CD8-positive, alpha-beta memory T cell (primary cell): ENCODE measurements around the gene WHRN. TPM values are rescaled to one million over a fixed set of nuclear protein-coding genes. Genes with fewer than 3 reads are reported as not detected.

Experiments used
- CTCF ChIA-PET: fragments of 350-600 bp; sonication (Branson Sonifier 250); formaldehyde crosslinking; loops from one replicate; lab custom pipeline; 2021; ENCODE audit warnings: antibody characterized with exemption; lab: Charles Lee
- POLR2A ChIA-PET: fragments of 350-600 bp; sonication (Branson Sonifier 250); formaldehyde crosslinking; loops from one replicate; lab custom pipeline; 2021; ENCODE audit warnings: antibody characterized with exemption; lab: Charles Lee
- DNase-seq, 5 donors: peaks; one replicate each; pipeline versions ENCODE4 v3.0.0 to v3.0.0-alpha.2; 2020 to 2022; ENCODE audit warnings: mixed read lengths in 1 of 5
- H3K27ac ChIP-seq: one replicate; pipeline ENCODE4 v1.7.0; 2013; ENCODE audit warnings: low read depth, mild to moderate bottlenecking, low read length, moderate library complexity
- H3K27me3 ChIP-seq: 2 replicates; pipeline ENCODE4 v1.7.0; 2013; ENCODE audit warnings: low read length, mild to moderate bottlenecking; ENCODE audit not compliant: insufficient read depth, poor library complexity, severe bottlenecking
- H3K36me3 ChIP-seq: 2 replicates; pipeline ENCODE4 v1.7.0; 2013; ENCODE audit warnings: mild to moderate bottlenecking, low read length, moderate library complexity; ENCODE audit not compliant: insufficient read depth
- H3K4me1 ChIP-seq: 2 replicates; pipeline ENCODE4 v1.7.0; 2013; ENCODE audit warnings: mild to moderate bottlenecking, low read length, moderate library complexity; ENCODE audit not compliant: insufficient read depth
- H3K4me3 ChIP-seq: 2 replicates; pipeline ENCODE4 v1.7.0; 2013; ENCODE audit warnings: mild to moderate bottlenecking, low read length
- H3K9me3 ChIP-seq: 2 replicates; pipeline ENCODE4 v1.7.0; 2013; ENCODE audit warnings: mild to moderate bottlenecking, low read length
- H3K27ac Mint-ChIP-seq, 8 donors: one replicate each; pipeline ENCODE4 v1.8.0; 2020 to 2021; ENCODE audit warnings: mixed read lengths in 8 of 8, mild to moderate bottlenecking in 6 of 8, inconsistent platforms in 3 of 8, moderate library complexity in 3 of 8
- H3K27me3 Mint-ChIP-seq, 2 donors: one replicate each; pipeline ENCODE4 v1.8.0; 2020 to 2021; ENCODE audit warnings: mixed read lengths in 2 of 2, mild to moderate bottlenecking in 1 of 2, moderate library complexity in 1 of 2
- H3K36me3 Mint-ChIP-seq, 3 donors: one replicate each; pipeline ENCODE4 v1.8.0; 2020 to 2021; ENCODE audit warnings: mixed read lengths in 3 of 3, inconsistent platforms in 1 of 3, mild to moderate bottlenecking in 1 of 3
- H3K4me1 Mint-ChIP-seq, 3 donors: one replicate each; pipeline ENCODE4 v1.8.0; 2020 to 2021; ENCODE audit warnings: mixed read lengths in 3 of 3, inconsistent platforms in 1 of 3, mild to moderate bottlenecking in 1 of 3
- H3K4me3 Mint-ChIP-seq, 7 donors: one replicate each; pipeline ENCODE4 v1.8.0; 2020 to 2021; ENCODE audit warnings: mixed read lengths in 7 of 7, mild to moderate bottlenecking in 6 of 7, moderate library complexity in 4 of 7, inconsistent platforms in 2 of 7
- H3K9me3 Mint-ChIP-seq, 5 donors: one replicate each; pipeline ENCODE4 v1.8.0; 2020 to 2022; ENCODE audit warnings: mixed read lengths in 5 of 5, mild to moderate bottlenecking in 3 of 5, moderate library complexity in 2 of 5, inconsistent platforms in 1 of 5
- polyA plus RNA-seq: library from polyadenylated mRNA; unstranded; fragments of 300-500 nt; fragmentation: Illumina TruSeq; gene quantifications from one replicate; pipeline ENCODE4 v1.2.3, GENCODE V29; 2021
- total RNA-seq, 2 experiments: library from RNA; stranded (reverse); gene quantifications; one replicate each; pipeline ENCODE4 v1.2.3, GENCODE V29; 2021

The WHRN gene
- total and polyA plus RNA-seq, 3 experiments from 2014 or later, result 5.5 to 9.0 (median 8.6) TPM

DNA sequence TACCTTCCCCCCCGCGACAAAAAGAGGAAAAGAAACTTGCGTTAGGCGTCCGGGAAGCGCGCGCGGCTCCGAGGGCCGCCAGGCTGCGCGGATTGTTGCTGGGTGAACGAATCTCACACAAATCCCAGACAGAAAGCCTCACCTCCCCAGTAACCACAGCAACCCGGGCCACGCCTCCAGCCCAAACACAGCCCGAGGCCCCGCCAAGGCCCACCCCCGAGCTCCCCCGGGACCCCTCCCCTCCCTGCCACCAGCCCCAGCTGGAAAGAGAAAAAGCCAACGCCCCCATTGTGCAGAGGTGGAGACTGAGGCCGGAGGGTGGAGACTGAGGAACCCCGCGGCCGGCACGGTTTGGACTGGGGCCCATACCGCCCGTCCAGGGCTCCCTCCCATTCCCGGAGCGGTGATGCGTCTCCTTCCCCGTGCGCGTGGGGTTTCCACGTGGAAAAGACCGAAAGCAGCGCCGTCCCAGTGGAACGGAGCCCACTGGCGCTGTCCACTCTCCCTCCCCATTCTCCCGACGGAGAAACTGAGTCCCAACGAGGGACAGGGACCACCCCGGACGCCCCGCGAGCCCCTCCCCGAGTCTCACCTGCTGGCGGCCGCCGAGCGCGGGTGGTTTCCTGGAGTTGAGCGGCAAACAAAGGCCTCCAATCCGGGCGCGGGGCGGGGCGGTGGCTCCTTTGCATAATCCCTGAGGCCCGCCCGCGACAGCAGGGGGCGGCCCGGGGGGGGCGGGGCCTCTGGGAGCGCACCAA, 107.2 kb downstream of the WHRN start:
- peaks cover 45% of the 10 kb centered on the region for H3K4me1 ChIP-seq
- Mint-ChIP-seq H3K27me3 (peaks cover 0 to 2% of the 10 kb centered on the region in 2 donors), H3K4me3 (peak overlapping the region; percentile 90 to 99 (median 99))

DNA sequence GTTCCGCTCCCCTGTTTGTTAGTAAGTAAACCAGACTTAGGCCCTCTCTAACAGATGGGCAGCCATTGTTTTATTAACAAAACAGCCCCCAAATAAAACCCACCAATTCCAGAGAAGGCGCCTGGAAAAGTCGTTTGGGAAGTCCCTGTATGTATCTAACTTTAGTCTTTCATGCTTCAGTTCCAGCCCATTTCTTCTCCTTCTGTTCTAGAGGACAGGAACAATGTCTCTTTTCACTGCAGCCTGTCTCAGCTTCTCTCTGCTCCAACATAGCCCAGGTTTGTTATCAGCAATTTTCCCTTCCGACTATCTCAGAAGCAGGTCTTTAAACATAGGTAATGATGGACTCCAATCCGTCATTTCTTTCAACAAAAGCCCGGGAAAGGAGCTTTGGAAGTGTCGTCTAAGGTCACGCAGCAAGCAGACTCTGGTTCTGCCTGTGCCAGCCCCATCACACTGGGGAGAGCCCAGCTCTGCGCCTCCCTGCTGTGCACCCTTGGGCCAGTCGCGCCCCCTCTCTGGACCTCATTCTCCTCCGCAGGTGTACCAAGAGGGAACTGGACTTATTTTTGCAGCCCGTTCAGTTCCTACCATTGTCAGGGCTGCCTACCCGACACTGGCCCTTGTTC, 107.9 kb downstream of the WHRN start:
- Histone ChIP-seq H3K27me3 (no peaks in the 10 kb centered on the region), H3K36me3 (no peaks in the 10 kb centered on the region), H3K4me1 (peaks cover 52% of the 10 kb centered on the region), H3K4me3 (peak overlapping the region; percentile 89), H3K9me3 (no peaks in the 10 kb centered on the region), H3K27ac (peak overlapping the region; percentile 94)
- Mint-ChIP-seq H3K4me3 (peak overlapping the region; percentile 90 to 99 (median 99)), H3K9me3 (no peaks in the 10 kb centered on the region), H3K36me3 (peaks cover 0 to 34% (median 5%) of the 10 kb centered on the region in 3 donors), H3K4me1 (peaks cover 43 to 55% (median 50%) of the 10 kb centered on the region in 3 donors), H3K27ac (peak overlapping the region; percentile 95 to 100 (median 97)), H3K27me3 (peaks cover 0 to 2% of the 10 kb centered on the region in 2 donors)
- no peak for DNase-seq
- ChIA-PET CTCF (interaction anchor here (0.9 to 4.9 kb wide), 6 partner anchors 9 to 256 kb away, joined by 3 to 50 read pairs (median 5); partner anchors contain the start of gene AKNA), POLR2A (interaction anchor here (0.9 to 2.0 kb wide), 5 partner anchors 9 to 58 kb away, joined by 3 to 14 read pairs (median 3); partner anchors contain the start of gene AKNA)

More for the DNA sequence above, 107.2 kb downstream of the WHRN start:
- ChIA-PET POLR2A (interaction anchor here (0.9 to 2.0 kb wide), 5 partner anchors 10 to 59 kb away, joined by 3 to 14 read pairs (median 3); partner anchors contain the start of gene AKNA), CTCF (interaction anchor here (0.9 to 4.9 kb wide), 7 partner anchors 9 to 256 kb away, joined by 3 to 50 read pairs (median 5); partner anchors contain the start of gene AKNA)
- Mint-ChIP-seq H3K27ac (peak overlapping the region; percentile 95 to 100 (median 97)), H3K4me1 (peaks cover 36 to 48% (median 43%) of the 10 kb centered on the region in 3 donors), H3K9me3 (no peaks in the 10 kb centered on the region), H3K36me3 (peaks cover 0 to 33% (median 5%) of the 10 kb centered on the region in 3 donors)
- Histone ChIP-seq H3K36me3 (no peaks in the 10 kb centered on the region), H3K27ac (peak overlapping the region; percentile 94), H3K9me3 (no peaks in the 10 kb centered on the region), H3K27me3 (no peaks in the 10 kb centered on the region), H3K4me3 (peak overlapping the region; percentile 89)
- peak; percentile 92 to 96 (median 95) for DNase-seq

DNA sequence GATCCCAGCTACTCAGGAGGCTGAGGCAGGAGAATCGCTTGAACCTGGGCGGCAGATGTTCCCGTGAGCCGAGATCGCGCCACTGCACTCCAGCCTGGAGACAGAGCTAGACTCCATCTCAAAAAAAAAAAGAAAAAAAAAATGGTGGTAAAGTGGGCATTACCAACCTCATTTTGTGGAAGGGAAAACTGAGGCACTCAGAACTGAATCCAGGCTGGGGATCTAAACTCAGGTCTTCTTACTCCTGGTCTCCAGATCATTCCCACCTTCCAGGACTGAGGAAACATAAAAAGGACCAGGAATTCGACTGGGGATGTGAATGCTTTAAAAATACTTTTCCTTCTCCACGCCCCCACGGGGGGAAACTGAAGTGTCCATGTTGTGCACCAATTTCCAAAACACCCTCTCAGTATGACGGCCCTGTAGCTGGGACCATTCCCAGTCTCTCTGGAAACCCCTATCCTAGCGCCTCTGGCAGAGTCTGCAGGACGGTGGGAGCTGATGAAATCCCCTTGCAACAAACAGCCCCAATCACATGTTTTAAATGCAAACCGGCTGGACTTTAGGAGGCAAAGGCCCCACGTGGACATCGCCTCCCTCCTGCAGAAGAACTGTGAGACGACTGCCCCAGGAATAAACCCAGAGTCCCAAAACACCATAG, 108.6 kb downstream of the WHRN start:
- Mint-ChIP-seq H3K36me3 (peaks cover 0 to 34% (median 5%) of the 10 kb centered on the region in 3 donors), H3K27me3 (peaks cover 0 to 2% of the 10 kb centered on the region in 2 donors), H3K27ac (peak overlapping the region; percentile 95 to 100 (median 97)), H3K9me3 (no peaks in the 10 kb centered on the region), H3K4me1 (peaks cover 44 to 62% (median 56%) of the 10 kb centered on the region in 3 donors), H3K4me3 (peak overlapping the region; percentile 90 to 99 (median 99))
- no peaks in the 10 kb centered on the region for H3K27me3 ChIP-seq
- DNase-seq, result no peak
- ChIA-PET CTCF (interaction anchor here (0.9 to 4.9 kb wide), 10 partner anchors 9 to 257 kb away, joined by 3 to 50 read pairs (median 5); partner anchors contain the start of gene AKNA), POLR2A (interaction anchor here (0.9 to 2.0 kb wide), 5 partner anchors 8 to 29 kb away, joined by 3 to 14 read pairs (median 6); partner anchors contain the start of gene AKNA)
- H3K27ac ChIP-seq, result peak overlapping the region; percentile 94
- H3K4me3 ChIP-seq, result no peak overlapping the region
- peaks cover 58% of the 10 kb centered on the region for H3K4me1 ChIP-seq
- H3K36me3 ChIP-seq, result no peaks in the 10 kb centered on the region
- no peaks in the 10 kb centered on the region for H3K9me3 ChIP-seq

DNA sequence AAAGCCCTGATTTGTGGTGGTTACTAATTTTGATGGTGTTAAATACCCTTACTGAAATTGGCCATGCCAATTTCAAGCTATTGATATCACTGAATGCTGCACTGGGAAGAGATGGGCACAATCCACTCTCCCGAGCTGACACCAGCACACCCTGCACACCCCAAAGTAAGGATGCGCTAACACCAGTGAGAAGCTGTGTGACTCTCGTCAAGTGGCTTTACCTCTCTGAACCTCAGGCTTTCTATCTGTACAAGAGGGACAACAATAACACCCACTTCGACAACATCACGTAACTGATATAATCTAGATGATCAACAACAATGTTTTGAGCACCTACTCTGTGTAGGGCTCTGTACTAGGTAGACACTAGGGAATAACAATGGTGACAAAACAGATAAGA, 109.5 kb downstream of the WHRN start:
- Mint-ChIP-seq H3K36me3 (peaks cover 0 to 40% (median 5%) of the 10 kb centered on the region in 3 donors), H3K27me3 (peaks cover 0 to 2% of the 10 kb centered on the region in 2 donors), H3K9me3 (no peaks in the 10 kb centered on the region), H3K27ac (peak overlapping the region; percentile 24 to 100 (median 89)), H3K4me3 (peak overlapping the region; percentile 63 to 99 (median 75)), H3K4me1 (peaks cover 50 to 69% (median 64%) of the 10 kb centered on the region in 3 donors)
- H3K27me3 ChIP-seq, result no peaks in the 10 kb centered on the region
- H3K9me3 ChIP-seq, result no peaks in the 10 kb centered on the region
- H3K4me3 ChIP-seq, result peak overlapping the region; percentile 42
- H3K4me1 ChIP-seq, result peaks cover 67% of the 10 kb centered on the region
- H3K27ac ChIP-seq, result peak overlapping the region; percentile 7
- H3K36me3 ChIP-seq, result no peaks in the 10 kb centered on the region
- ChIA-PET CTCF (interaction anchor here (1.0 to 4.9 kb wide), 10 partner anchors 10 to 262 kb away, joined by 3 to 50 read pairs (median 4); partner anchors contain the start of genes AKNA and TEX53), POLR2A (interaction anchor here (0.7 to 2.0 kb wide), 5 partner anchors 8 to 192 kb away, joined by 3 to 8 read pairs (median 6); partner anchors contain the start of genes AKNA and ATP6V1G1)
- no peak for DNase-seq

DNA sequence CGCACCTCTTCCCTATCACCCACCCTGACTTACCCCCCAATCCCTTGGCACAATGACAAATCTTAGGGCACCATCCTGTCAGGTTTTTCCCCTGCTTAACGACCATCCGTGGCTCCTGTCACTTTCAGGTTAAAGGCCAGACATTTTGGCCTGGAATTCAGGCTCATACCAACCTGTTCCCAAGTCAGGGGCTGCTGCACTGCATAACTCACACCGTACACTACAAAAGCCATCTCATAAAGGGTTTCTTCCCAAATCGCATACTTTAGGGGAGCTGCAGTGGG, 110.0 kb downstream of the WHRN start:
- H3K36me3 ChIP-seq, result no peaks in the 10 kb centered on the region
- Mint-ChIP-seq H3K4me1 (peaks cover 55 to 74% (median 68%) of the 10 kb centered on the region in 3 donors), H3K36me3 (peaks cover 0 to 45% (median 5%) of the 10 kb centered on the region in 3 donors), H3K27me3 (peaks cover 0 to 2% of the 10 kb centered on the region in 2 donors), H3K9me3 (no peaks in the 10 kb centered on the region), H3K27ac (peak overlapping the region; percentile 76 to 100 (median 92)), H3K4me3 (peak overlapping the region; percentile 63 to 99 (median 75))
- ChIA-PET POLR2A (interaction anchor here (0.7 to 2.0 kb wide), 4 partner anchors 8 to 193 kb away, joined by 3 to 8 read pairs (median 6); partner anchors contain the start of genes AKNA and ATP6V1G1), CTCF (interaction anchor here (1.2 to 4.9 kb wide), 10 partner anchors 9 to 262 kb away, joined by 3 to 50 read pairs (median 5); partner anchors contain the start of genes AKNA and TEX53)
- no peak overlapping the region for H3K4me3 ChIP-seq
- peaks cover 71% of the 10 kb centered on the region for H3K4me1 ChIP-seq
- H3K27ac ChIP-seq, result no peak overlapping the region
- no peaks in the 10 kb centered on the region for H3K27me3 ChIP-seq
- no peak for DNase-seq
- no peaks in the 10 kb centered on the region for H3K9me3 ChIP-seq

DNA sequence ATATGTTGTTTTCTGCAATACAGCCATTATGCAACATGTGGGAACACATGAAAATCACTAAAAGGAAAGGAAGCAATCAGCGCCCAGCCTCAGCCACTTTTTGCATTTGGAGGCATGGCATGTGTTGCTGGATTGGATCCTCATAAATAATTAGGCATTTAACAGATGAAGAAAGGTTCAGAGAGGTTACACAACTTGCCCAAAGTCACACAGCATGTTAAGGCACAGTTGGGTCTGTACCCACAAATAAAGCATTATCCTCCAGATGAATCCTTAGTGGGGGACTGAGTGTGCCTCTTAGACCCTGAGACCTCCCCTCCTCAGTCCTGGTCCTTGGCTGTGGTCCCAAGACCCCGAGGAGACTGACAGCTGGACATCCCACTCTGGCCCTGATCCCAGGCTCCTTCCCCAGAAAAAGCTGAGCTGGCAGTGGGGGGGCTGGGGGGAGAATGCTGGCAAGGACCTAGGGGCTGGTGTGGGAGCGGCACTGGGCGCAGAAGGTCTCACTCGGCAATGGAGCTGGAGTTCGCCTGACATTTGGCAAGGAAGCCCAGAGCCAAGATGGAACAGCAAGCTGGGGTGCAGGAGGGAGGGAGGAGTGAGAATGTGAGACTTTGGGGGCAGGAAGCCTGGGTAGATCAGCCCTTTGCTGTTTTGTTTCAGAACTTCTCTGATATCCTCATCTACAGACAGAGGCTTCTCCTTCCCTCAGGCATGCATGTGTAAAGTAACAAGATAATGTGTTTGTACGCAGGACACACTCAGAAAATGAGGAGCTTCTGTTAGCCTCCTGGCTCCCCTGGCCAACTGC, 110.5 kb downstream of the WHRN start:
- H3K4me1 Mint-ChIP-seq, result peaks cover 60 to 80% (median 74%) of the 10 kb centered on the region in 3 donors
- CTCF ChIA-PET, result interaction anchor here (1.2 to 4.9 kb wide), 9 partner anchors 9 to 263 kb away, joined by 3 to 50 read pairs (median 5); partner anchors contain the start of genes AKNA and TEX53
- peaks cover 0 to 2% of the 10 kb centered on the region in 2 donors for H3K27me3 Mint-ChIP-seq
- H3K36me3 Mint-ChIP-seq, result peaks cover 0 to 49% (median 5%) of the 10 kb centered on the region in 3 donors
- H3K4me3 Mint-ChIP-seq, result peak overlapping the region; percentile 63 to 99 (median 75)
- H3K9me3 Mint-ChIP-seq, result no peaks in the 10 kb centered on the region
- H3K36me3 ChIP-seq, result no peaks in the 10 kb centered on the region
- H3K4me3 ChIP-seq, result no peak overlapping the region
- DNase-seq, result peak in 1 of 5 donors; percentile 43
- POLR2A ChIA-PET, result interaction anchor here (0.6 to 2.0 kb wide), 4 partner anchors 9 to 193 kb away, joined by 3 to 8 read pairs (median 4); partner anchors contain the start of gene ATP6V1G1
- peaks cover 77% of the 10 kb centered on the region for H3K4me1 ChIP-seq
- H3K9me3 ChIP-seq, result no peaks in the 10 kb centered on the region
- no peaks in the 10 kb centered on the region for H3K27me3 ChIP-seq
- H3K27ac Mint-ChIP-seq, result peak overlapping the region; percentile 76 to 100 (median 89)
- H3K27ac ChIP-seq, result no peak overlapping the region
